Dedifferentiated amniotic fluid mesenchymal stem cell (primary cell): Measurements from ENCODE around the gene ELN.

Source experiments
- DNase-seq: peaks from one replicate; pipeline ENCODE4 v3.0.0-alpha.2; 2016; ENCODE audit errors: extremely low spot score

Gene ELN

GRCh38 chr7:74059681-74060588 is 32.0 kb downstream of the ELN start:
- DNase-seq, result no peak

DNA sequence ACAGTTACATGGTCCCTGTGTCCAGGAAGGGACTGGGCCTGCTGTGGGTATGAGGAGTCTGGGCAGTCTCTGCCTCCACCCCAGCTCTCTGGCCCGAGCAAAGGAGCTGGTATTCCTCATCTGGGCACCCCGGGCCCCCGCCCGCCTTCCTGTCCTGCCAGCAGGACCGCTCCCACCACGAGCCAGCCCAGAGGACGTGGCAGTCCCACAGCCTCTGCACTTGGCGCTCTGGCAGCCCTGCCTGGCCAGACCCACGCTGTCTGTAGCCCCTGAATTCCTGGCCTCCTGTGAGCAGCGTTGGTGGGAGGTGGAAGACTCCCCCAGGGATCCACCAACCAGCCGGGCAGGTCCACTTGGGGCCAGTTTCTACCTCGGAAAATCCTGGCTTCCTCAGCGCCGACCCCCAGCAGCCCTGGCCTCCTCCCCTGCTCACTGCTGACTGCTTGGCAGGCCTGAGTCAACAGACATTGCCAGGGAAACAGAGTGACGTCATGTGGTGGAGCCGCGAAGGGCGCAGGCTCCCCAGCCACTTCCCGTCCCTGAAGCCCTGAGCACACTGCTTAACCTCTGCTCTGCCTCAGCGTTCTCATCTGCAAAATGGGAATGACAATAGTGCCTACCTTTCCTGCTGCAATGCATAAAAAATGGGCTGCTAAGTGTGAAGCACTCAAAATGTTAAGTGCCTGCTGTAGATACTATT is 34.0 kb downstream of the ELN start:
- peak; percentile 51 for DNase-seq

DNA sequence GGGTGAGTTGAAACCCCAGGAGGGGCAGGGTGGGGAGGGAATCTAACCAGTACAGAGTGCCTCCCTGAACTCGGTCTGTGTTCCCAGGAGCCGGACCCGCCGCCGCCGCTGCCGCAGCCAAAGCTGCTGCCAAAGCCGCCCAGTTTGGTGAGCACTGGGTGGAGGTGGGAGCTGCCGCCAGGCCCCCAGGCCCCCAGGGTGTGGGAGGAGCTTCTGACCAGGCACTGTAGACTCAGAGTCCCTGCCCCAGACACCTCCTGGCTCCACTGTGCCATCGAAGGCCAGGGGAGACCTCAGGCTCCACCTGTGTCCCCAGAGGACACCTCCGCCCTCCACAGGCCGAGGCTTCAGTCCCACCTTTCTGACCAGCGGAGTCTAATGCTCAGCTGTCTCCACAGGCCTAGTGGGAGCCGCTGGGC is 35.3 kb downstream of the ELN start:
- DNase-seq, result no peak

GRCh38 chr7:74063646-74064045 is 35.7 kb downstream of the ELN start:
- no peak for DNase-seq

DNA sequence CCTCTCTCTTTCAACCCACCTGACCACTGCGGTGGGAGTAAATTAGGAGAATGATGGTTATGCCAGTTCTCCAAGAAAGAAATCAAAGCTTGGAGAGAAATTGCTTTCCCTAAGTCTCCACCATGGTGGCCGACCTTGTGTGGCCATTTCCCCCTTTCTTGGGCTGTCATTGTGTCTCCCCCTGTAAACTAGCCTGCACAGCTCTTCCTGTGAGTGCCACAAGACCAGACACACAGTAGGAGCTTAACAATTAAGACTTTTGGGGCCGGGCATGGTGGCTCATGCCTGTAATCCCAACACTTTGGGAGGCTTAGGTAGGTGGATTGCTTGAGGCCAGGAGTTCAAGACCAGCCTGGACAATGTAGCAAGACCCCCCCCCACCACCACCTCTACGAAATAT is 36.7 kb downstream of the ELN start:
- DNase-seq, result no peak

- DNase-seq, result no peak
These were observed 38.7 kb downstream of the ELN start for GRCh38 chr7:74066626-74067025.

GRCh38 chr7:74068378-74069085 is 40.6 kb downstream of the ELN start:
- no peak for DNase-seq

- no peak for DNase-seq
These were observed 41.1 kb downstream of the ELN start for GRCh38 chr7:74069086-74069541.

DNA sequence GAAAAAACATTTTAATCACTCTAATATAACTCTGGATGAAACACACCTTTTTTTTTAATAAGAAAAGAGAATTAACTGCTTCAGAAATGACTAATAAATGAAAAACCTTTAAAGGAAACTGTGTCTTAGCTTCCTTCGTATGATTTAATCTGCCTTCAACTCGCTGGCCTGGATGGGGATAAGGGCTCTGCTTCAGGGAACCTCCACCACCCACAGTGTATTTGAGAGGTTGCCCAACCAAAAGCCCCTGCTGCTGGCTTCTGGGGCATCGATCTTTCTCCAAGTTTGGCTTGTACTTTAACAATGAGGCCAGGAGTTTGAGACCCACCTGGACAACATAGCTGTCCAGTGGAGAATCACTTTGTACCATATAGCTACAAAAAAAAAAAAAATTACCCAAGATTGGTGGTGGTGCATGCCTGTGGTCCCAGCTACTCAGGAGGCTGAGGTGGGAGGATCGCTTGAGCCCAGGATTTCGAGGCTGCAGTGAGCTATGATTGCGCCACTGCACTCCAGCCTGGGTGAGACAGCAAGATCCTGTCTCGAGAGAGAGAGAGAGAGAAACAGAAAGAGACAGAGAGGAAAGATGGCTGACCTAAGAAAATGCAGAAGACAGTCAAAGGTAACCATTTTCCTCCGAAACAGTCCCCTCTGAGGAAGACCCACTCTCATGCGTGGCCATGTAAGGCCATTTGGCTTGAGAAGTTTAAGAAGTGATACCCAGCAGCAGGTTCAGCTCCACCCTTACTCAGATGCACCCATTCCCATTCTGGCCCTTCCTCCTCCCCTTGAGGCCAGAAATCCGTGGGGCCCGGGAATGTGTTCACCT is 42.0 kb downstream of the ELN start:
- no peak for DNase-seq

GRCh38 chr7:74070619-74070921 is 42.6 kb downstream of the ELN start:
- no peak for DNase-seq

DNA sequence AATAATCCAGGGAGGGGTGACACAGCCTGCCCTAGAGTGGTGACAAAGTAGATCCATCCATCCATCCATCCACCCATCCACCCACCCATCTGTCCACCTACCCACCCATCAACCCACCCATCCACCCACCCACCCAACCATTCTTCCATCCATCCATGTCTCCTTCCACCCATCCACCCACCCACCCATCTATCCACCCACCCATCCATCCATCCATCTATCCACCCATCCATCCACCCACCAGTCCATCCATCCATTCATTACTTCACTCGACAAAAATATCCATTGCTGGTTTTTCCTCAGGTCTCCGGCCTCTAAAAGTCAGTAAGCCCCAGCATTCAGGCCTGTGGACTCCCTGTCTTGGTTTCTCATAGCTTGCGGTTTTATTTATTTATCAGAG is 43.1 kb downstream of the ELN start:
- DNase-seq, result no peak

GRCh38 chr7:74074770-74075169 is 46.8 kb downstream of the ELN start:
- DNase-seq, result no peak

- no peak for DNase-seq
These were observed 50.5 kb downstream of the ELN start for GRCh38 chr7:74078461-74078860.

GRCh38 chr7:74082770-74083116 is 54.8 kb downstream of the ELN start:
- DNase-seq, result no peak

GRCh38 chr7:74083117-74083876 is 55.3 kb downstream of the ELN start, which contains the start of gene LIMK1:
TSS of gene LIMK1 (plus strand) at chr7:74083804. CDS start at chr7:74083991, 187 bp downstream.
- DNase-seq, result peak; percentile 49

DNA sequence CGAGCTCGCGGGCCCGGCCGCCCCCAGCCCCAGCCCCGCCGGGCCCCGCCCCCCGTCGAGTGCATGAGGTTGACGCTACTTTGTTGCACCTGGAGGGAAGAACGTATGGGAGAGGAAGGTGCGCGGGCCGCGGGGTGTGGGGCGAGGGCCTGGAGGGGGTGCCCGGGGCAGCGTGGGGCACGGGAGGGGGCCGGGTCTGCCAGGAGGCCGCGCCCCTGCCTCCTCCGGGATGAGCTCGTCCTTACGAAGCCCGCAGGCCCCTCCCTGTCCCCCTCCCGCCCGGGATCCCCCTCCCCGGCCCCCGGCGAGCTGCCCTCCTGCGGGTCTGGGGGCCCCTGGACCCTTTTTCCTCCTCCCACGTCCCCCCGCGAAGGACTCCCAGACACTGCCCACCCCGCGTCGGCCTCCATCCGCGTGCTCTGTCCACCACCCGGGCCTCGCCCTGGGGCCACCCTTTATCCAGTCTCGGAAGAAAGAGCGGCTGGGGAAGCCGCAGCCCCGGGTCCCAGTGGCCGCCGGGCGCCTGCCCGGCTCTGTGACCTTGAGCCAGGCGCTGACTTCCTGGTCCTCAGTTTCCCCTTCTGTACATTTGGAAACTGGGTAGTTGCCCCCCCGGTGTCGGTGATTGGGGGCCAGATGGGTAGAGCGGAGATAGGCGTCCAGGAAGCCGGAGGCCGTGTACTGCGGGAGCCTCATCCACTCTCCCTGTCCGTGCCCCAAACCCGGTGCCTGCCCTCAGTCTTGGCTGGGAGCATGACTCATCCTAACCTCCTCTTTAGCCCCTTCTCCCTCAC is 56.2 kb downstream of the ELN start:
- DNase-seq, result no peak

DNA sequence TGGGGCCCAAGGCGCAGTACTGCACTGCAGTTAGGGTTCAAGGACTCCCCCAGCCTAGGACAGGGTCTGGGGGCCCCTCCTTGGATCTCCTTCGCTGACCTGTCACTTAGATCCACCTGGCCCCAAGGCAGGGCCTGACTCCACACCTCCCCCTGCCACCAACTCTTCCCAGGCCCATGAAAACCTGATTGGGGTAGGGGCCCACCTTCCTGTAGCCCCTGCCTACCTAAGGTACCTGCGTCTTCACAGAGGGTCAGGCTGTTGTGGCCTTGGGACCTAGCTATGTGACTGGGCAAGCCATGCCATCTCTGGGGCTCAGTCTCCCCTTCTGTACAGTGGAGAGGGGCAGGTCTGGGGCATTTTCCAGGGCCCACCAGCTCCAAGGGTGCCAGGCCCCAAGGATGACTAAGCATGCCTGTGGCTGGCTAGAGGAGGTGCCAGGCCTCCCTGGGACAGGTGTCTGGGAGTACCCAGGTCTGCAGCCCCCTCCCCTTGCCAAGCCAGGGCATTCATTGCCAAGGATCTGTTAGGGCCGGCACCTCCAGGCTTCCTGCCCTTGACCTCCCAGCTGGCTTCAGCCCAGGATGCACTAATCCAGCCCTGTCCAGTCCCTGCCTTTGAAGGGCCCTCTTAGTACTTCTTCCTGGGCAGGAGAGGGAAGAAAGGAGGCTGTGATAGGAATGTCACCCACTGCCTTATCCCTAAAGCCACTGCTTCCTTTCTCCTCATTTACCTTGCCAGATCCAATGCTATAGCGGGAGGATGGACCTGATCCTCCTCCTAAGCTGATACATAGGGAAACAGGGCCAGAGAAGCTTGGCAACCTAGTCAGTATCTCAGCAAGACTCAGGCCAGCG is 57.0 kb downstream of the ELN start:
- no peak for DNase-seq

- DNase-seq, result no peak
These were observed 59.9 kb downstream of the ELN start for GRCh38 chr7:74087791-74088453.
